Prostate gland (tissue), 2 donors: Measurements from ENCODE around the gene DPP10.

ENCODE experiments used
- CTCF ChIP-seq, 4 experiments: fragments of 200-600 bp in 2 of 4; fragments of 450-650 bp in 2 of 4; sonication (generic) in 2 of 4; IDR thresholded peaks; 1 replicate in 3 of 4; 2 replicates in 1 of 4; pipeline ENCODE4 v1.5.1; 2016 to 2019; ENCODE audit warnings: antibody characterized with exemption in 4 of 4, mild to moderate bottlenecking in 2 of 4, moderate library complexity in 2 of 4
- POLR2A ChIP-seq: fragments of 450-650 bp; IDR thresholded peaks from one replicate; pipeline ENCODE4 v1.6.1; 2016; ENCODE audit warnings: antibody characterized with exemption, mild to moderate bottlenecking
- POLR2AphosphoS5 ChIP-seq: sonication (generic); formaldehyde crosslinking; IDR thresholded peaks from one replicate; pipeline ENCODE4 v1.6.1; 2017; ENCODE audit warnings: antibody characterized with exemption

- no peak for TF ChIP-seq CTCF (IDR thresholded peaks at IDR 0.05)
- no peak for TF ChIP-seq POLR2A
- TF ChIP-seq POLR2AphosphoS5, result no peak
Measured at GRCh38 chr2:115201386-115201785, 758.9 kb downstream of the DPP10 start.
